GM19023 (cell line): ENCODE data around the gene ZNF853.
"Not testable (repeated sequence)": the region's sequence is repeated elsewhere in the genome, so short reads cannot be mapped to it uniquely, and the experiment has no call there.

ENCODE experiments used
- ATAC-seq: cut with Tn5 transposase; IDR thresholded peaks from one replicate; pipeline ENCODE4 v1.9.1; 2021; ENCODE audit warnings: mild to moderate bottlenecking, moderate library complexity; ENCODE audit not compliant: unreplicated experiment

The ZNF853 gene

DNA sequence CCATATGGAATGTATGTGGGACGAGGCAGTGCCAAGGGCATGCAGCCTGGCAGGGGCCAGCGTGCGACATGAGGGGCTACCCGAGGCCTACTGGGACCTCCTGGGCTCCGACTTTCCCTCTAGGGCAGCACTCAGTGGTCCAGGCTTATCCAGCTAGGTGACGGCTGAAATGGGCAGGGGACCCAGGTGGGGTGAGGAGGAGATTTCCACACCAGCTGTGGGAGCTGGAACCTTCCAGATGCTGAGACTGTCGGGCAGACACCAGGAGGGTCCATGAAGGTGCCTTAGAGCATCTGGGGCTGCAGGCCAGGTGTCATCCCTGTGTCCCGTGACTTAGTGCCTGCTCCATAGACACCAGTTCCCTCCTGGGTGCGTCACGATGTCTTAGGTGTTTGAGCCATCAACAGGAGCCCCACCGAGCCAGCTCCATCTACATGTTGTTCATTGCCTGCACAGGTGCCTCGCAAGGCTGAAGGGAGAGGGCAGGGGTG lies 35.2 kb downstream of the ZNF853 start:
- no peak for ATAC-seq

DNA sequence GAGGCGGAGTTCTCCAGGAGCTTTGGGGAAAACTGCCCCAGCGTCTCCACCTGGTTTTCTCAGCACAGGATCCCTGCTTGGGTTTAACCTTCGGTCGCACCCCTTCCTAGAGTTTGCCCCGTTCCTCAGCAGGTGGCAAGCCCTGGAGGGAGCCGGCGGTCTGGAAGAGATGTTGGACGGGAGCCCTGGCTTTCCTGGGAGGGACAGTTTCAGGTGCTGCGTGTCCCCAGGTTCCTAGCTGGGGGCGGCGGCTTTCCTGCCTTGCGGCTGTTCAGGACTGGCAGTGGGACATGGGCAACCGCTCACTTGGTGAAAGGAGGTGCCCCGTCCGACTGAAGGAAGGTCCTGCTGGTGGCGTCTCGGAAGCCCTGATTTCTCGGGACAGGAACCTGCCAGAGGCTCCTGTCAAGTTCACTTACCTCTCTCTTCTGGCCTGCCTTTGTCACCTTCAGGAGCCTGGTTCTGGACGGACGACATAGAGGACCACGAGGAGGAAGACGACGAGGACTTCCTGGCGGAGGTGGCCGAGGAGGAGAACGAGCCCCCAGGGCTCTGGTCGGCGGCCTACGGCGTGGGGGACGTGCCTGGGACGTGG lies 36.5 kb downstream of the ZNF853 start:
- no peak for ATAC-seq

- no peak for ATAC-seq
These were observed 37.1 kb downstream of the ZNF853 start for GRCh38 chr7:6652446-6653011.

DNA sequence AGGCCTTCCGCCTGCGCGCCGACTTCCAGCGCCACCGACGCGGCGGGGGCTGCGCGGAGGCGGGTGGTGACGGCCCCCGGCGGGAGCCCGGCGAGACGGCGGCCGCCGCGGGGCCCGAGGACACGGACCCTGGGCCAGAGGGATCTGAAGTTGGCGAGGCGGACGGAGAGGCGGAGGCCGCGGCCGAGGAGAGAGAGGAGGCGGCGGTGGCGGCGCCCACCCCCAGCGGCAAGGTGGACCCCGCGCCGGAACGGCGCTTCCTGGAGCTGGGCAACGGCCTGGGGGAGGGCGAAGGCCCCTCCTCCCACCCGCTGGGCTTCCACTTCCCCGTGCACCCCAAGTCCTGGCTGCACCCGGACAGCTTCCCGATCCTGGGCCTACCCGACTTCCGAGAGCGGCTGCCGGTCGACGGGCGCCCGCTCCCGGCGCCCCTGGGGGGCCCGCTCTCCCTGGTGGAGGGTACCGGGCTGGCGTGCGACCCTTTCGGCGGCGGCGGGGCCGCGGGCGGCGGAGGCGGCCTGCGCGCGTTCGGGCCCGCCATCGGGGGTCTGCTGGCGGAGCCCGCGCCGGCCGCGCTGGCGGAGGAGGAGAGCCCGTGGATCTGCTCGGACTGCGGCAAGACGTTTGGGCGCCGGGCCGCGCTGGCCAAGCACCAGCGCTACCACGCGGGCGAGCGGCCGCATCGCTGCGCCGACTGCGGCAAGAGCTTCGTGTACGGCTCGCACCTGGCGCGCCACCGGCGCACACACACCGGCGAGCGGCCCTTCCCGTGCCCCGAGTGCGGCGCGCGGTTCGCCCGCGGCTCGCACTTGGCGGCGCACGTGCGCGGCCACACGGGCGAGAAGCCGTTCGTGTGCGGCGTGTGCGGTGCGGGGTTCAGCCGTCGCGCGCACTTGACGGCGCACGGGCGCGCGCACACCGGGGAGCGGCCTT lies 37.9 kb downstream of the ZNF853 start:
- no peak for ATAC-seq

GRCh38 chr7:6654113-6654841 lies 38.9 kb downstream of the ZNF853 start:
- no peak for ATAC-seq

GRCh38 chr7:6654842-6655610 lies 39.6 kb downstream of the ZNF853 start:
- no peak for ATAC-seq

DNA sequence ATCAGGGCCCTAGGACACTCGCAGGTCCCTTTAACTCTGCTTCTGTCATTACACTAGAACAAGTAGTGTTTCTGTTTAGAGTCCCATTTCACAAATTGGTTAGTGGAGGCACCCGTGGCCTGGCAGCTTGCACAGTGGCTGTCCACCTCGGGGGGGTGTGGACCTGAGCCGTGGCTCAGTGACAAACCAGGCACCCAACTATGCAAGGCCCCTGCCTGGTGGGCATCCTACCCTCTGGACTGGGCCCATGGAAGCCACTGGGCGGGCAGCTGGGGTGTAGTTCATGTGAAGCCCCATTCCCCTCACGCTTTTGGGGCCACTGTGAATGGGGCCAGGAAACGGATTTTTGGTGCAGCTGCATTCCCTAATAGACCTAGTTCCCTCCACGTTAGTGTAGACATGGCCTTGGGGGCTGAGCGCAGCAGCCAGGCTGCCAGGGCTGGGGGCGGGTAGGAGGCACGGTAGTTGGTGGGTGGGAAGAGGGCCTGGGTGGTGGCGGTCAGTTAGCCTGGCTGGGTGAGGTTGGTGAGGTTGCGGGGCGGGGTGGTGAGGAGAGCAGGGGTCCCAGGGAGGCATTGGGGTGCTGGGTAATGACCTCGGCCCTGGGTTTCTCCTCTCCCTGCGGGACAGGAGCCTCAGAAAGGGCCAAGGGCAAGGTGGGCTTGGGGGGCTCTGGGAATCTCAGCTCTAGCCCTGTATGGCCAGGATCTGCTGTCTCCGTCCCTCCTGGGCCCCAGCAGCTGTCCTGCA lies 40.4 kb downstream of the ZNF853 start:
- no peak for ATAC-seq

DNA sequence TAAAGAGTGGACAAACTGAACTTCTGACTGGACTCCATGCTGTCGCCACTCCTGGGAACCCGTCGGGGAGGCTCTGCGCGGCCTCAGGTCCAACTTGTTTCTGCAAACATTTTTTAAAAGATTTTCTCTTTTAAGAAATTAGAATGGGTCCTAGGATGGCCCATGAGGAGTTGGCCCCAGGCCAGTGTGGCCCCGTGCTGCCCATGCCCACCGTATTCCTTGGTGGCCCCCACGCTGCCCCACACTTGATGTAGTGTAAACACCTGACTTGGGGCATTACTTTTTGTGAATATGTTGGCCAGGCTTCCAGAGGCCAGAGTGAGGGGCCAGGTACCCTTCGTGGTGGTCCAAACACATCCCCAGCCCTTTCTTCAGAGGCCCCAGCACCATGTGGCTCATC lies 41.0 kb downstream of the ZNF853 start:
- no peak for ATAC-seq

GRCh38 chr7:6658618-6659345 lies 43.4 kb downstream of the ZNF853 start:
- ATAC-seq = no peak

- not testable (repeated sequence) for ATAC-seq
These were observed 55.4 kb downstream of the ZNF853 start for GRCh38 chr7:6670851-6671250.
